Stimulated activated effector memory CD8-positive, alpha-beta T cell treated with anti-CD3 and anti-CD28 coated beads, Interleukin-12 subunit alpha, Interleukin-12 subunit beta, amount 100 ng/mL, for 72 hours (primary cell): ENCODE results near the gene RGS2.

Experiments used
- ATAC-seq: fragments of 150-1000 bp; cut with Tn5 transposase; 2 replicates; pipeline ENCODE4 v1.10.0; 2021
- DNase-seq, 2 donors: peaks; one replicate each; pipeline ENCODE4 v3.0.0; 2021 to 2022; ENCODE audit warnings: low spot score in 2 of 2
- H3K27ac Mint-ChIP-seq: one replicate; pipeline ENCODE4 v1.8.0; 2022; ENCODE audit warnings: mild to moderate bottlenecking, mixed read lengths
- H3K36me3 Mint-ChIP-seq: one replicate; pipeline ENCODE4 v1.8.0; 2022; ENCODE audit warnings: mild to moderate bottlenecking, mixed read lengths
- H3K4me1 Mint-ChIP-seq: one replicate; pipeline ENCODE4 v1.8.0; 2022; ENCODE audit warnings: mixed read lengths
- H3K4me3 Mint-ChIP-seq: one replicate; pipeline ENCODE4 v1.8.0; 2022; ENCODE audit warnings: mild to moderate bottlenecking, mixed read lengths
- H3K9me3 Mint-ChIP-seq: one replicate; pipeline ENCODE4 v1.8.0; 2022; ENCODE audit warnings: mixed read lengths

RGS2 gene

DNA sequence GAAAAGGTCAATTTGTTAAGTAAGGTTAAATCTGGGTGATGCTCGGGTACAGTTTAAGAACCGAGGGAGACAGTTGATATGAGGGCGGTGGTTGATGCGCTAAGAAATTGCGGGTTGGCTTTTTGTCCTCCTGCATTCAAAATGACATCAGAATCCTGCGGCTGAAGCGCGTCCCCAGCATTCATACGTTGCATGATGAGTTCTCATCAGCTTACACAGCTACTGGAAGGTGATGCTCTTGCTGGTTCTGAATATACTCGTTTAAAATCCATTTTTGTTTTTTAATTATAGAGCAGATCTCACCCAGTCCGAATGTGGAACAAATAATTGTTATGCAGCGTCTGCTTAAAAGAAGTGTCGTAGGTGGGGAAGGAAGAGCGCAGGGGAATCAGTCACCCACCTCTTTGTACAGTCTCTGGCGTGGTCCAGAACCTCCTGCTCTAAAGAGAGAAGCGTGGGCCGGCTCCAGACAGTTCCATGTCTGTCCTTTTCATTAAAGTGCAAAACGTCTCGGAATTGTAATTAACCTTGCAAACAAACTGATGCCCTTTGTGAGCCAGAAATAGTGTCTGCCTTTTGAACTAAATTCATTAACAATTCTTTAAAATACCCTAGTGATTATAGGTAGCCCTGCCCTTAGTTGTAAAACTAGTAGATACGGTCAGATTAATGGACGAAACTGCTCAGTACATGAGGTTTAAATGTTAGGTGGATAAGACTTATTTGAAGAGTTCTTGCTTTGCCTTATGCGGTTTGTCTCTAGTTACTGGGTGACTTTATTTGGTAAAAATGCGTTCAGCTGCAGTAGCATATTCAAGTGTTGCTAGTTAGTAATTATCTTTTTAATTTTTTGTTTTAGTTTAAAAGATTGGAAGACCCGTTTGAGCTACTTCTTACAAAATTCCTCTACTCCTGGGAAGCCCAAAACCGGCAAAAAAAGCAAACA lies 741 bp downstream of the RGS2 start:
- no peaks in the 10 kb centered on the region for H3K9me3 Mint-ChIP-seq
- H3K4me3 Mint-ChIP-seq = peak overlapping the region; percentile 94
- ATAC-seq = peak; percentile 73
- H3K27ac Mint-ChIP-seq = peak overlapping the region; percentile 94
- peaks cover 43% of the 10 kb centered on the region for H3K4me1 Mint-ChIP-seq
- DNase-seq = no peak
- H3K36me3 Mint-ChIP-seq = peaks cover 58% of the 10 kb centered on the region

DNA sequence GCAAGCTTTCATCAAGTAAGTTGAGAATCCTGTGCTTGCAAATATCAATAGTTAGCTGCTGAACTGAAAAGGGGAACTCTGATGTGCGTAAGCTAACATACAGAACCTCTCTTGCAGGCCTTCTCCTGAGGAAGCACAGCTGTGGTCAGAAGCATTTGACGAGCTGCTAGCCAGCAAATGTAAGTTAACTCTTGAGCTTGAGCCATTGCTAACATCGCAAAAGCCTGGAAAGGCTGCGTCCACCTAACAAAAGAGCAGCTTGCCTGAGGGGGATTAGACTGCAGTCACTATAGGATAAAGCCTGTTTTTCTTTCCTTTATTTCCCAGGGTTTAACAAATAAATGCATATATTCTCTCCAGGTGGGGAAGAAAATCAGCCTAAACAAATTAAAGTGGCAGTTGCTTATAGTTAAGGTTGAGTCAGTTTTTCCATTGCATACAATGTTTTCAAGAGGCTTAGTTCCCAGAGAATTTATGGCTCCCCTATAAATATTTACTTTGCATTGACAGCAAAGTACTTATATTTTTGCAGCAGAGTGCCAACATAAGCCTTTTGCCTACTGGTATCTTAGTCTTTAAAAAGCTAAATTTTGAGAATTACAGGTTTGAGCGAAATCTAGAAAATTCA lies 1.5 kb downstream of the RGS2 start:
- Mint-ChIP-seq H3K4me3 (peak overlapping the region; percentile 94), H3K36me3 (peaks cover 58% of the 10 kb centered on the region), H3K27ac (peak overlapping the region; percentile 94), H3K4me1 (peaks cover 43% of the 10 kb centered on the region), H3K9me3 (no peaks in the 10 kb centered on the region)
- no peak for ATAC-seq
- DNase-seq = no peak

GRCh38 chr1:192811006-192811405 lies 2.2 kb downstream of the RGS2 start:
- DNase-seq (no peak), ATAC-seq (no peak)
- H3K27ac Mint-ChIP-seq = no peak overlapping the region
- peaks cover 53% of the 10 kb centered on the region for H3K36me3 Mint-ChIP-seq
- H3K4me1 Mint-ChIP-seq = peaks cover 43% of the 10 kb centered on the region
- no peak overlapping the region for H3K4me3 Mint-ChIP-seq
- H3K9me3 Mint-ChIP-seq = no peaks in the 10 kb centered on the region

DNA sequence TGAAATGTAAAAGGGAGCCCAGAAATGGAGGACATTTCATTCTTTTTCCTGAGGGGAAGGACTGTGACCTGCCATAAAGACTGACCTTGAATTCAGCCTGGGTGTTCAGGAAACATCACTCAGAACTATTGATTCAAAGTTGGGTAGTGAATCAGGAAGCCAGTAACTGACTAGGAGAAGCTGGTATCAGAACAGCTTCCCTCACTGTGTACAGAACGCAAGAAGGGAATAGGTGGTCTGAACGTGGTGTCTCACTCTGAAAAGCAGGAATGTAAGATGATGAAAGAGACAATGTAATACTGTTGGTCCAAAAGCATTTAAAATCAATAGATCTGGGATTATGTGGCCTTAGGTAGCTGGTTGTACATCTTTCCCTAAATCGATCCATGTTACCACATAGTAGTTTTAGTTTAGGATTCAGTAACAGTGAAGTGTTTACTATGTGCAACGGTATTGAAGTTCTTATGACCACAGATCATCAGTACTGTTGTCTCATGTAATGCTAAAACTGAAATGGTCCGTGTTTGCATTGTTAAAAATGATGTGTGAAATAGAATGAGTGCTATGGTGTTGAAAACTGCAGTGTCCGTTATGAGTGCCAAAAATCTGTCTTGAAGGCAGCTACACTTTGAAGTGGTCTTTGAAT lies 2.9 kb downstream of the RGS2 start:
- no peak overlapping the region for H3K4me3 Mint-ChIP-seq
- H3K4me1 Mint-ChIP-seq = peaks cover 42% of the 10 kb centered on the region
- H3K36me3 Mint-ChIP-seq = peaks cover 47% of the 10 kb centered on the region
- DNase-seq (no peak), ATAC-seq (no peak)
- no peaks in the 10 kb centered on the region for H3K9me3 Mint-ChIP-seq
- H3K27ac Mint-ChIP-seq = no peak overlapping the region

GRCh38 chr1:192812420-192813209 lies 3.8 kb downstream of the RGS2 start:
- ATAC-seq (no peak), DNase-seq (no peak)
- Mint-ChIP-seq H3K36me3 (peaks cover 38% of the 10 kb centered on the region), H3K4me1 (peaks cover 33% of the 10 kb centered on the region), H3K9me3 (no peaks in the 10 kb centered on the region), H3K4me3 (no peak overlapping the region), H3K27ac (no peak overlapping the region)

GRCh38 chr1:192814805-192815204 lies 6.0 kb downstream of the RGS2 start:
- no peak overlapping the region for H3K27ac Mint-ChIP-seq
- H3K9me3 Mint-ChIP-seq = no peaks in the 10 kb centered on the region
- H3K36me3 Mint-ChIP-seq = peaks cover 20% of the 10 kb centered on the region
- ATAC-seq (no peak), DNase-seq (no peak)
- H3K4me3 Mint-ChIP-seq = no peak overlapping the region
- peaks cover 11% of the 10 kb centered on the region for H3K4me1 Mint-ChIP-seq

DNA sequence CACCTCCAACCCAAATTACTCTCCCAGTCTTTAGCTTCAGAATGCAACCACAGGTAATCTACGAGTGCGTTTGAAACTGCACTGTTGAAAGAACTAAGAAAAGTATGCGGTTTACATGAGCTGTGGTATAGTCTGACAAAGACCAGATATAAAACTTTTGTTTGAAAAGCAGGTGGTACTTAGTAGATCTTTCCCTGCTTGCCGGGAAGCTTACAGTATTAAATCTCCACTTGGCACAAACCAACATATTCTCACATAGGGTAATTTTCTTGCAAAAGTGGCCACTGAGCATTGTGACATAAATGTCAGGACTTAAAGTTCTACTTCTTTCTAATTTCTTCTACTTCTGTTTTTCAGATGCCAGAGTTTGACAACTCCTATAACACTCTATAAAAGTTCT lies 8.4 kb downstream of the RGS2 start:
- Mint-ChIP-seq H3K27ac (no peak overlapping the region), H3K4me1 (no peaks in the 10 kb centered on the region), H3K36me3 (no peaks in the 10 kb centered on the region), H3K9me3 (no peaks in the 10 kb centered on the region), H3K4me3 (no peak overlapping the region)
- no peak for DNase-seq
- ATAC-seq = no peak

GRCh38 chr1:192821296-192821695 lies 12.5 kb downstream of the RGS2 start:
- Mint-ChIP-seq H3K36me3 (no peaks in the 10 kb centered on the region), H3K4me1 (no peaks in the 10 kb centered on the region), H3K9me3 (no peaks in the 10 kb centered on the region), H3K4me3 (no peak overlapping the region), H3K27ac (no peak overlapping the region)
- no peak for DNase-seq
- ATAC-seq = no peak

- DNase-seq (no peak), ATAC-seq (no peak)
- Mint-ChIP-seq H3K27ac (no peak overlapping the region), H3K36me3 (no peaks in the 10 kb centered on the region), H3K9me3 (no peaks in the 10 kb centered on the region), H3K4me1 (no peaks in the 10 kb centered on the region), H3K4me3 (no peak overlapping the region)
Measured at GRCh38 chr1:192824511-192824910, 15.7 kb downstream of the RGS2 start.

- H3K4me3 Mint-ChIP-seq = no peak overlapping the region
- no peak overlapping the region for H3K27ac Mint-ChIP-seq
- no peaks in the 10 kb centered on the region for H3K4me1 Mint-ChIP-seq
- no peak for ATAC-seq
- no peak for DNase-seq
- no peaks in the 10 kb centered on the region for H3K36me3 Mint-ChIP-seq
- H3K9me3 Mint-ChIP-seq = no peaks in the 10 kb centered on the region
Measured at GRCh38 chr1:192826791-192827546, 18.1 kb downstream of the RGS2 start.

- Mint-ChIP-seq H3K4me1 (no peaks in the 10 kb centered on the region), H3K9me3 (no peaks in the 10 kb centered on the region), H3K36me3 (no peaks in the 10 kb centered on the region), H3K27ac (no peak overlapping the region), H3K4me3 (no peak overlapping the region)
- no peak for ATAC-seq
- no peak for DNase-seq
Measured at GRCh38 chr1:192830595-192831246, 21.9 kb downstream of the RGS2 start.

DNA sequence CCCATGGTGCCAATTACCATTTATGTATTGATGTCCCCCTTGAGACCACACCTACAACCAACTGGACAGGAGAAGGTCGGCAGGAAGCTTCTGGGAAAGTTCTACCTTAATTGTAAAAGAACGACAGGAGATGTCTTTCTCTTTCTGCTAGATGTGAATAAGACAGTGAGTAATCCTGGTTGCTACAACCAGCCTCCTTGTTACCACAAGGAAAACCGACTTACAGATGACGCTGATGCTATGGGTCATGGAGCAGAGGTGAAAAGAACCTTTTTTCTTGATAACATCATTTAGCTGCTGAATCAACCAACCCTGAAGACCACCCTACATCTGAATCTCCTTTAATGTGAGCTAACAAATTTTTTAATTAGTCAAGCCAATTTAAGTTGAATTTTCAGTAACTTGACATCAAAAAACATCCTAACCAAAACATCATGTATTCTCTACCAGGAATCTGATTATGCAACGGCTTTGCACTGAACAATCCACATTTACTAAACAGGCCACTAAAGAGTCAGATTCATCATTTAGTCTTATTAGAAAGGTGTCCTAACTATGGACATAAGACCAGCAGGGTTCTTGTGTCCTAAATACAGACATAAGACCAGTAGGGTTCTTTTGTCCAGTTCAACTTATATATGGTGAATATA lies 23.0 kb downstream of the RGS2 start:
- H3K36me3 Mint-ChIP-seq = no peaks in the 10 kb centered on the region
- H3K4me3 Mint-ChIP-seq = no peak overlapping the region
- ATAC-seq (no peak), DNase-seq (no peak)
- H3K27ac Mint-ChIP-seq = no peak overlapping the region
- no peaks in the 10 kb centered on the region for H3K9me3 Mint-ChIP-seq
- no peaks in the 10 kb centered on the region for H3K4me1 Mint-ChIP-seq

- Mint-ChIP-seq H3K36me3 (no peaks in the 10 kb centered on the region), H3K9me3 (no peaks in the 10 kb centered on the region), H3K27ac (no peak overlapping the region), H3K4me3 (no peak overlapping the region), H3K4me1 (no peaks in the 10 kb centered on the region)
- ATAC-seq = no peak
- DNase-seq = no peak
Measured at GRCh38 chr1:192832492-192832891, 23.7 kb downstream of the RGS2 start.

DNA sequence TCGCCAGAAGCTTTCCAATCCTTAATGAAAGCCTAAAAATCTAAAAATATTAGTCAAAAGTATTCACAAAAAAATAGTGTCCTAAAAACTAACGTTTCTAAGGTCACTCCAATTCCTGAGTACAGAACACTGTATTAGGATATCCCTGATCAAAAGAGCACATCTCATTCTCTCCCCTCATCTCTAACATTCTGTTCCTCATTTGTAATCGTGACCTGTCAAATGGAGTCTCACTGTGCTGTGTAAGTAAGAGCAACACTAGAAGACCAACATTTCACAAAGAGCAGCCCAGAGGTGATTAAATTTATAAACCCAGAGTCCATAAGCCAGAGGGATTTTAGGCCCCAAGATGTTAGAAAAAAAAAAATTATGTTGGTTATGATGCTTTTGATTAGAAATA lies 26.3 kb downstream of the RGS2 start:
- Mint-ChIP-seq H3K27ac (no peak overlapping the region), H3K4me3 (no peak overlapping the region), H3K4me1 (no peaks in the 10 kb centered on the region), H3K9me3 (no peaks in the 10 kb centered on the region), H3K36me3 (no peaks in the 10 kb centered on the region)
- DNase-seq = no peak
- ATAC-seq = no peak
